Esophagus (tissue), 2 donors: ENCODE data around the gene NDUFS4. TPM values are rescaled to one million over a fixed set of nuclear protein-coding genes. Genes with fewer than 3 reads are reported as not detected.

Experiments
- H3K27ac ChIP-seq, 2 donors: one replicate each; pipeline ENCODE4 v1.5.1; 2013; ENCODE audit warnings: low read depth in 2 of 2, mild to moderate bottlenecking in 2 of 2, inconsistent platforms in 1 of 2, low read length in 1 of 2, moderate library complexity in 1 of 2
- H3K27me3 ChIP-seq, 2 donors: one replicate each; pipeline ENCODE4 v1.6.1; 2013; ENCODE audit warnings: low read length in 2 of 2, control low read depth in 1 of 2, mild to moderate bottlenecking in 1 of 2; ENCODE audit not compliant: insufficient read depth in 2 of 2, control insufficient read depth in 1 of 2
- H3K36me3 ChIP-seq, 2 donors: one replicate each; pipeline ENCODE4 v1.6.1; 2013; ENCODE audit warnings: low read length in 1 of 2; ENCODE audit not compliant: control insufficient read depth in 2 of 2, insufficient read depth in 2 of 2
- H3K4me1 ChIP-seq, 2 donors: one replicate each; pipeline ENCODE4 v1.6.1; 2013; ENCODE audit warnings: low read length in 1 of 2; ENCODE audit not compliant: control insufficient read depth in 2 of 2, insufficient read depth in 2 of 2
- H3K4me3 ChIP-seq, 2 donors: one replicate each; pipeline ENCODE4 v1.5.1; 2013; ENCODE audit warnings: low read length in 2 of 2, mild to moderate bottlenecking in 2 of 2, low read depth in 1 of 2, moderate library complexity in 1 of 2
- H3K9me3 ChIP-seq, 2 donors: one replicate each; pipeline ENCODE4 v1.6.1; 2013; ENCODE audit warnings: mild to moderate bottlenecking in 2 of 2, low read depth in 1 of 2, low read length in 1 of 2, moderate library complexity in 1 of 2; ENCODE audit not compliant: control insufficient read depth in 2 of 2, insufficient read depth in 1 of 2
- WGBS, 2 donors: extraction: QIAGEN DNeasy Blood & Tissue Kit; methylation state at CpG; one replicate each; pipeline ENCODE4 v1.1.7; 2013; 5-methylcytosine and 5-hydroxymethylcytosine counted together
- polyA plus RNA-seq, 2 donors: library from polyadenylated mRNA; stranded (reverse); fragments of 200-250 nt; gene quantifications; one replicate each; pipeline ENCODE4 v1.2.3, GENCODE V29; 2013
- donor health status: healthy with polysubstance abuse.
- donor health status: Bipolar disorder and iron deficiency.

Gene NDUFS4
- polyA plus RNA-seq, 2 donors, result 39.0 to 90.3 TPM

DNA sequence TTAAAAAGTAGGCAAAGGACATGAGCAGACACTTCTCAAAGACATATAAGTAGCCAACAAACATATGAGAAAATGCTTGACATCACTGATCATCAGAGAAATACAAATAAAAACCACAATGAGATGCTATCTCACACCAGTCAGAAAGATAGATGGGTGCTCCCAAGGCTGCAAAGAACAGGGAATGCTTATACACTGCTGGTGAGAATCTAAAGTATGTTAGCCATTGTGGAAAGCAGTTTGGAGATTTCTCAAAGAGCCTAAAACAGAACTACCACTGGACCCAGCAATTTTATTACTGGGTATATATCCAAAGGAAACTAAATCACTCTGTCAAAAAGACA is 154.2 kb downstream of the NDUFS4 start:
- Histone ChIP-seq H3K9me3 (peaks cover 0 to 2% of the 10 kb centered on the region in 2 donors), H3K27ac (no peak overlapping the region), H3K27me3 (no peaks in the 10 kb centered on the region), H3K36me3 (no peaks in the 10 kb centered on the region), H3K4me3 (no peak overlapping the region), H3K4me1 (no peaks in the 10 kb centered on the region)

DNA sequence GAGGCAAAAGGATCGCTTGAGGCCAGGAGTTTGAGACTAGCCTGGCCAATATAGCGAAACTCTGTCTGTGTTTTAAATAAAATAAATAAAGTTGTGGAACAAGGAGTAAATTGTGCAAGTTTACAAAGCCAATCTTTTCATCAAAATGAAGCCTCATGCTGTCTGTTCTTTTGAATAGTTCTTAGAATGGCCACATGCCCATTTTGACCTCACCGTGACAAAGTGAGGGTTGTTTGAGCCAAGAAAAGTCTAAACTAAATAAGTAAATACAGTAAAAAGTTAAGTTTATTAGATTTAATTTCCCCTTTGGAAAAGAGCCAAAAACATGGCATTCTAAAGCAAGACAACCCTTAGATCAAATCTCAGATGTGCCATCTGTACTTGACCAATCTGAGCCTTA is 165.7 kb downstream of the NDUFS4 start:
- Histone ChIP-seq H3K36me3 (no peaks in the 10 kb centered on the region), H3K9me3 (no peaks in the 10 kb centered on the region), H3K4me1 (no peaks in the 10 kb centered on the region), H3K4me3 (no peak overlapping the region), H3K27me3 (no peaks in the 10 kb centered on the region), H3K27ac (no peak overlapping the region)
- WGBS, 2 donors, result 81 to 83% methylated on average over 3 of the region's 3 CpGs

DNA sequence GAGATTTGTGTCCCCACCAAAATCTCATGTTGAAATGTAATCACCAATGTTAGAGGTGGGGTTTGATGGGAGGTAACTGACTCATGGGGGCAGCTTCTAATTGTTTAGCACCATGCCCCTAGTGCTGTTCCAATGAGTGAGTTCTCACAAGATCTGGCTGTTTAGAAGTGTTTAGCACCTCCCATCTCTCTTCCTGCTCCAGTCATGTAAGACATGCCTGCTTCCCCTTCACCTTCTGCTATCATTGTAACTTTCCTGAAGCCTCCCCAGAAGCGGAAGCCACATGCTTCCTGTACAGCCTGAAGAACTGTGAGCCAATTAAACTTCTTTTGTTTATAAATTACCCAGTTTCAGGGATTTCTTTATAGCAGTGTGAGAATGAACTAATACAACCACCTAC is 170.5 kb downstream of the NDUFS4 start:
- no peak overlapping the region for H3K4me3 ChIP-seq
- WGBS, 2 donors, result 66 to 69% methylated on average over 1 of the region's 1 CpG
- no peaks in the 10 kb centered on the region for H3K9me3 ChIP-seq
- H3K4me1 ChIP-seq, result no peaks in the 10 kb centered on the region
- H3K27ac ChIP-seq, result no peak overlapping the region
- H3K36me3 ChIP-seq, result no peaks in the 10 kb centered on the region
- no peaks in the 10 kb centered on the region for H3K27me3 ChIP-seq

Other genes with a start within 250 kb of the NDUFS4 start
- gene FST, start 80.0 kb upstream of the NDUFS4 start, polyA plus RNA-seq, result 1 to 10 TPM; 3.0 to 4.6 TPM